HUDEP-2 (cell line): ENCODE results near the gene CHST3.

Experiments used
- DNase-seq, 76 experiments: peaks; one replicate each; lab custom pipeline; 2025; ENCODE audit not compliant: unreplicated experiment in 76 of 76; lab: John Stamatoyannopoulos, UW

The CHST3 gene

GRCh38 chr10:72009051-72009424 is 44.8 kb downstream of the CHST3 start:
- DNase-seq = no peak

GRCh38 chr10:72009425-72010081 is 45.4 kb downstream of the CHST3 start:
- DNase-seq = no peak

GRCh38 chr10:72010234-72010973 is 46.2 kb downstream of the CHST3 start:
- no peak for DNase-seq

- DNase-seq = no peak
Measured at GRCh38 chr10:72011016-72011415, 46.8 kb downstream of the CHST3 start.

GRCh38 chr10:72011468-72011867 is 47.3 kb downstream of the CHST3 start:
- no peak for DNase-seq

- DNase-seq = no peak
Measured at GRCh38 chr10:72011976-72012512, 47.8 kb downstream of the CHST3 start.

GRCh38 chr10:72012796-72013195 is 48.6 kb downstream of the CHST3 start:
- DNase-seq = no peak

- no peak for DNase-seq
Measured at GRCh38 chr10:72013202-72013945, 49.2 kb downstream of the CHST3 start.

GRCh38 chr10:72014197-72014596 is 50.0 kb downstream of the CHST3 start:
- no peak for DNase-seq

GRCh38 chr10:72014785-72015480 is 50.7 kb downstream of the CHST3 start:
- DNase-seq = no peak

GRCh38 chr10:72015841-72016240 is 51.6 kb downstream of the CHST3 start:
- DNase-seq = no peak

GRCh38 chr10:72016608-72017300 is 52.6 kb downstream of the CHST3 start:
- no peak for DNase-seq

- no peak for DNase-seq
Measured at GRCh38 chr10:72019085-72019876, 55.1 kb downstream of the CHST3 start.

- no peak for DNase-seq
Measured at GRCh38 chr10:72020914-72021809, 57.0 kb downstream of the CHST3 start.

GRCh38 chr10:72022228-72022627 is 58.0 kb downstream of the CHST3 start:
- no peak for DNase-seq

- no peak for DNase-seq
Measured at GRCh38 chr10:72024596-72024995, 60.4 kb downstream of the CHST3 start.

GRCh38 chr10:72025400-72025799 is 61.2 kb downstream of the CHST3 start:
- DNase-seq = no peak

GRCh38 chr10:72025832-72026231 is 61.6 kb downstream of the CHST3 start:
- no peak for DNase-seq
